DMS114 treated with DMSO at 0.1 percent for 48 hours (cell line): ENCODE measurements around the gene RABGAP1L.
"Not testable (repeated sequence)": the region's sequence is repeated elsewhere in the genome, so short reads cannot be mapped to it uniquely, and the experiment has no call there.

Source experiments
- DNase-seq: peaks from one replicate; lab custom pipeline; 2025; ENCODE audit not compliant: unreplicated experiment; lab: John Stamatoyannopoulos, UW

RABGAP1L gene

GRCh38 chr1:174794861-174795260, 635.5 kb downstream of the RABGAP1L start:
- no peak for DNase-seq

GRCh38 chr1:174795806-174796205, 636.5 kb downstream of the RABGAP1L start:
- DNase-seq, result no peak

GRCh38 chr1:174797398-174797797, 638.1 kb downstream of the RABGAP1L start:
- no peak for DNase-seq

DNA sequence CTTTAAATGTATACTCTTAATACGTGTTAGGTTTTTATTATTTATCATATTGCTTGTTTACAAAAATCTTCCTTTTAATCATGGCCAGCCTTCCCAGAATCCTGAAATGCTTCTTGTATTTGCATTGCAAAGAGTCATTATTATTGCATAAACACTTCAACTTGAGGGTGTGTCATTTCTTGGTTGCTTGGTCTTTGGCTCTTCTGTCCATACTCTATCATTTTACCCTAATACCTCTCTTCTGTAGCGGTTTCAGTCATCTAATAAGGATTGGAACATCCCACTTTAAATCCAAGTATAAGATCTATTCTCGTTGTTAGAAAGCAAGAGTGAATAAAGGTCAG, 639.8 kb downstream of the RABGAP1L start:
- no peak for DNase-seq

GRCh38 chr1:174800216-174800851, 641.0 kb downstream of the RABGAP1L start:
- no peak for DNase-seq

GRCh38 chr1:174800876-174801275, 641.6 kb downstream of the RABGAP1L start:
- no peak for DNase-seq

DNA sequence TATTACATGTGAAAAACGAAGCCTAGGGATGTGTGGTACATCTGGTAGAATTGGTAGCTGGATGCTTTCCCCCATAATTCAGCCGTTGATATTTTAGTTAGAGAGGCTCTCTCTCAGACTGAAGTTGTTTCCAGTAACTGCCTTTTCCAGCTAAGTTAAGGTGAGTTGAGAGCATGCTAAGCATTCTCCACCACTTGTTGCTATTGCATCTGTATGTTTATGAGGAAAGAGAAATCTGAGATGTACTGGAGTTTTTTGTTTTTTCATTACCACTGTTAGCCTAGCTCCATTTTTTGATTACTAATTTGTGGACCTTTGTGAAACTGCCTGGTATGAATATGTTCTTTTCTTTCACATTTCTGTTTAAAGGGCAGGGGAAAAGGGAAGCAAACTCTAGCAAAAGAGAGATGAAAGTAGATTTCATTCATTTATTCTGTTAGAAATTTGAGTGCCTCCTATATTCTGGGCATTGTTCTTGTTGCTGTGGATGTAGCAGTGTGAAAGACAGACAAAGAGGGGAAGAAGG, 650.5 kb downstream of the RABGAP1L start:
- DNase-seq, result no peak

DNA sequence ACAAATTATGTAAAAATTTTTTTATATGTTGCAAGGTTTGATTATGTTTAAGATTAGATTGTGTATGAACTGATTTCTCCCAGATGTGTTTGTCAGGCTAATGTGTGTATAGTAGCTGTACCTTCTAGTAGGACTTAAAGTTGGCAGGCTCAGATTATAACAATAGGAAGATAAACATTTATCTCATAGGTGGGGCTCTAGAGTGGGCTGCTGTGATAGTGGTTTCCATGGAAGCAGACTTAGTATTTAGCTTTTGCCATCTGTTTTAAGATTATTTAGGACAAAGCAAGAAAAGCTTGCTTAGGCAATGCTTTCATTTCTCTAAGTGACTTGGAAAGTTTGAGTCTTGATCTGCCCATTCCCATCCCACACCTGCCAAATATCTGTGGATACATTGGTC, 652.7 kb downstream of the RABGAP1L start:
- DNase-seq, result no peak

- no peak for DNase-seq
Measured at GRCh38 chr1:174812656-174813055, 653.3 kb downstream of the RABGAP1L start.

DNA sequence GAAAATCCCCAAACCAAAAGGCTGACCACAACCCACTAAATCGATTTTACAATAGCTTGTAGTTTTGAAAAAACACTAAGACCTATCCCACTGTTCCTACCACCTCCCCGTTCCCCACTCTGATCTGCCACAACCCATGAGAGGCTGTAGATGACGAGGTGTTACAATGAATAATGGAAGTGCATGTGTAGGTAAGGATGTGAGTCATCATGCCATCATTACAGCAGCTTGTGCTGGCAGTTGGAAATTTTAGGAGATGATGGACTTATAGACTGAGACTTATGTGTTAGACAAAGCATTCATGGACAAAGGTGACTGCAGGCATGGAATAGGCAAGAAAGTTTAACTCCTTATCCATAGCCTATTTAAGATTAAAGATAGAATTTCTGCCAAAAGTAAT, 655.7 kb downstream of the RABGAP1L start:
- no peak for DNase-seq

DNA sequence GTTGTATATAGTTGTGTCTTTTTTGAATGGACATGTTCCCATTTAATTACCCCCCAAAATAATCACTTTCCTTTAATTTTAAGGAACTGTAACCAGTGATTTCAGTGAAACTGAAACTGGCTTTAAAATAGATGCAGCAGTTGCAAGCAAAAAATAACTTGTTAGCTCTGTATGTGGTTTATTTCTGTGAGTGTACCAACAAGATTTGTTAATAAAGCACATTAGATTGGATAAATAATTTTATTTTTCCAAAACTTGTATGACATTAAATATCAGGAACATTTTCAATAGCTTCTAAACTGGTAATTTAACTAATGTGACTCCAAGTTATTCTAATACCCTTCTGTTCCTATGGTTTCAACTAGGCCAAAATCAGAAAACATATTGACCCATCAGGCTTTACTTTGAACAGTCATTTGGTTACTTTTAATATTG, 656.2 kb downstream of the RABGAP1L start:
- no peak for DNase-seq

DNA sequence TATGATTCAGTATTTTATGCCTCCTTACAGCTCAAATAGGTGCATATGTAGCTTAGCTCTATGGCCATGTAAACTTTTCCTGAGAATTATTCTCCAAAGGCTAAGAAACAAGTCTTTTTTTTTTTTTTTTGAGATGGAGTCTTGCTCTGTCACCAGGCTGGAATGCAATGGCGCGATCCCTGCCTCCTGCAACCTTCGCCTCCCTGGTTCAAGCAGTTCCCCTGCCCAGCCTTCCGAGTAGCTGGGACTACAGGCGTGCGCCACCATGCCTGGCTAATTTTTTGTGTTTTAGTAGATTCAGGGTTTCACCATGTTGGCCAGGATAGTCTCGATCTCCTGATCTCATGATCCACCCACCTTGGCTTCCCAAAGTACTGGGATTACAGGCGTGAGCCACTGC, 657.3 kb downstream of the RABGAP1L start:
- not testable (repeated sequence) for DNase-seq

DNA sequence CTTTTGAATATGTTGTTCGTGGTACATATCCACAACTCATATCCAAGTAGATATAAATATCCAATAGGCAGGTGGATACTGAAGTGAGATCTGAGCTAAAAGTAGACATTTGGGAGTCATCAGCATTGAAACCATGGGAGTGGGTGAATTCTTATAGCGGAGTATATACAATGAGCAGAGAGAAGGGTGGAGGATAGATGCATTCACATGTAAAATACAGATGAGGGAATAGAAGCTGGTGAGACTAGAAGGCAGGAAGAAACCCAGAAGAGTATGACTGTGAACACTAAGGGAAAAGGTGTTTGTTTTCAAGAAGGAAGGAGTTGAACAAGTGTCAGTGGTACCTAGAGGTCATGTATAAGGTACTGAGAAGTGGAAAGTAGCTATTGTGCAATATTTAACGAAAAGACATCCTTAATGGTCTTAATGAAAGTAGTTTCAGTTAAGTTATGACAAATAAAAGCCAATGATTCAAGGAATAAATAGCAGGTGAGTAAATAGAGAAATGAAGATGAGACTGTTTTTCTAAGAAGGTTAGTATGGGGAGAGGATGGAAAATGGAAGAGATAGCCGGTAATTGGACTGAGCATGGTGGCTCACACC, 658.8 kb downstream of the RABGAP1L start:
- DNase-seq, result no peak

DNA sequence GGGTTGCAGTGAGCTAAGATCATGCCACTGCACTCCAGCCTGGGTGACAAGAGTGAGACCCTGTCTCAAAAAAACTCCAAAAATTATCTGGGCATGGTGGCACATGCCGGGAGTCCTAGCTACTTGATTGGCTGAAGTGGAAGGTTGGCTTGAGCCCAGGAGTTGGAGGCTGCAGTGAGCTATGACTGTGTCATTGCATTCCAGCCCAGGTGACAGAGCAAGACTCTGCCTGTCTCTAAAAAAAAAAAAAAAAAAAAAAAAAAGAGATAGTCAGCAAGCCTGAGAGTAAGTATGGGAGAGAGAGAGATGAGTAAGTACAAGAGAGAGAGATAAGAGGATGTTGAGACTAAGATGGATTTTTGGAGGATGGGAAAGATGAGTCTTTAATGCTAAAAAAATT, 659.6 kb downstream of the RABGAP1L start:
- DNase-seq, result no peak

DNA sequence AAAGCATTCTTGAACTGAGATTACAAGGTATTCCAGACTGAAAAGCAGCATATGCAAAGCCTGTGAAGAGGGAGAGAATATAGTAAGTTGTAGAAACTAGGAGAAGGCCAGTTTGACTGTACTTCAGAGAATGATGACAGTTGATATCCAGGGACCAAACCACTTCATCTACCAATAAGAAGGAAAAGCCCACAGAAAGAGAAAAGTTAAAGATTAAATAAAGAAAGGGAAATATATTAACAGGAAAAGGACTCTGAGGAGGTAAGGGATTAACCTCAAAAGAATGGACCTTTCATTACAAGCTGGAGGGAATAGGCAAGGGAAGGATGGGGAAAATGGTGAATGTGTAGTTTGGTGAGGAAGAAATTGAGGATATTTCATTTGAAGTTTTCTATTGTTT, 660.3 kb downstream of the RABGAP1L start:
- no peak for DNase-seq

DNA sequence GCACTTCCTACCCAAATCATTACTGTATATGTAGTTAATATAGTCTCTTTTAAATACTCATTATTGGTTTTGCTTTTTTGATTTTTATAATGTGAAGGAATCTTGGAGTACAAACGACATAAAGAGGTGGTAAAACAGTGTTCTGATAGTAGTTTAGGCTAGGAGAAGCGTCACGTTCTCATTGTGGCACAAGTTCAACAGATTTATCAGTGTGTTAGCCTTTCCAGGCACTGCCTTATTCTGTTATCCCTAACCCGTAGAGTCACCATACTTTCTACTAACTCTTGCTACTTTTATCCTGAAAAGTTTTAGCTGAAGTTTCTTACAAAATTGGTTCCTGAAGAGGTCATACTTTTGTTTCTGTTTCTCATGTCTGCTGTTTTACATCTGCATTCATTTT, 665.8 kb downstream of the RABGAP1L start:
- DNase-seq, result no peak

DNA sequence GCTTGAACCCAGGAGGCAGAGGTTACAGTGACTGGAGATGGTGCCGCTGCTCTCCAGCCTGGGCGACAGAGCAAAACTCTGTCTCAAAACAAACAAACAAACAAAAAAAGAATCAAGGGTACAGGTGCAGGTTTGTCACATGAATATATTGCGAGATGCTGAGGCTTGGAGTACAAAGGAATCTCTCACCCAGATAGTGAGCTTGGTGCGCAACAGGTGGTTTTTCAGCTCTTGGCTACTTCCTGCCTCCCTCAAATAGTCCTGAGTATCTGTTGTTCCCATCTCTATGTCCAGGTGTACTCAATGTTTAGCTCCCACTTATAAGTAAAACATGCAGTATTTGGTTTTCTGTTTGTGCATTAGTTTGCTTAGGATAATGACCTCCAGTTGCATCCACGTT, 666.5 kb downstream of the RABGAP1L start:
- DNase-seq, result no peak

DNA sequence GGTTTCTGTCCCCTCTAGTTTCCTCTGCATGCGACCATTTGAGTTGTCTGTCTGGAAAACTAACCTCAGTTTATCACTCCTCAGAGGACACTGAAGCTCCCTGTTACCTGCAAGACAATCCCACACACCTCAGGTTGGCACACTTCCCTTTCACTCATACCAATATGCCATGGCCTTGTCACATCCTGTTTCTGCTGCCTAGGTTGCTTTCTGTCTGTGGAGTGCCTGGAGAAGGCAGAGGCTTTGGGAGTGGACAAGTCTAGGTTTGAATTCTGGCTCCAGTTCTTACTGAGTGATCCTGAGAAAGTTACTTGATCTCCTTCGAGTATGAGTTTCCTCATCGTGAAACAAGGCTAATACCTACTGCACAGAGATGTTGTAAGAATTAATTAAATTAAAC, 668.9 kb downstream of the RABGAP1L start:
- DNase-seq, result no peak

GRCh38 chr1:174829990-174830389, 670.7 kb downstream of the RABGAP1L start:
- DNase-seq, result no peak

- no peak for DNase-seq
Measured at GRCh38 chr1:174836543-174836942, 677.2 kb downstream of the RABGAP1L start.

DNA sequence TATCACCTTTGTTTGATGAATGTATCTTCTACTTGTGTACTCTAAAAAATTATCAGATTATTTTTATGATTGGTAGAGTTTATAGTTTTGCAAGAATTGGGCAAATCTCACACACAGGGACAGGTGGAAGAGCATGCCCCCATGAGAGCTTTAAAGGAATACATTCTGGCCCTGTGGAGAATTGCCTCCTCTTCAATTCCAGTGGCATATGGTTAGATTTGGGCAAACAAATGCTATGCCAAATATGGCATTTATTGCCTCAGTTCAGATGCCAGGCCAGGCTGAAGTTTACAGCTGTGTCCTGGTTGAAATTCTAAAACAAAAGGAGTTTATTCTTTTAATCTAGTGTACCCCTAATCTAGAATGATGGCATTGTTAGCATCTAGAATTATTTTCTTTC, 678.1 kb downstream of the RABGAP1L start:
- DNase-seq, result no peak

DNA sequence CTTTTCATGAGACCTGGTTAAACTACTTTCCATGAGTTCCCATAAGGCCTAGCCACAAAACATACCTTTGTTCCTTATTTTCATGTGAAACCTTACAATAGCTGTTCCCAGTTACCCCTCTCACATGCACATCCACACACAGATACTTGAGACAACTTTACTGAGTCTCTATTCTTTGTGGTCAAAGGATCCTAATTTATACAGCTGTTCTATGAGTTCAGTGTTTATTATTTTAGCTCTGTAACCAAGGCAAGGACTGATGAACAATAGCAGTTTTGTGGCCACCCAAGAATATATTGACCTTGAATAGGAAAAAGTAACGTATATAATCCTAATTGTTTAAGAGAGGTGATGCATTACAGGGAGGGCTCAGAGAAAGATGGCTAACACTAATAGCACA, 679.9 kb downstream of the RABGAP1L start:
- no peak for DNase-seq

DNA sequence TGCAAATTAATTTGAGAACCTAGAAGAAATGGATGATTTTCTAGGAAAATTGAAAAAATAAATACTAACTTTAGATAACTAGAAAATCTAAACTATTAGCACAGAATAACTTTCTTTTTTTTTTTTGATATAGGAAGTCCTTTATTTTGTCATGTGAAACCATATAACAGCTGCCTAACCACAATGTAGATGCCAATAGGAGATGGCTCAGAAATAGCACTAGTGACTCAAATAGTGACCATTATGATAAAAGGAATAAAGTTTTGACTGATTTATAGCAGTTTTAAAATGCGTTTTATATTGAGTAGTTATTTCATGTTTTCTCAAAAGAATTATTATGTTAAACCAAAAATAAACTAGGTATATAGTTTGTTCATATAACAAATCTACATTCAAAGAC, 682.4 kb downstream of the RABGAP1L start:
- no peak for DNase-seq
